ENCODE results near the gene MAGI3. TPM values are rescaled to one million over a fixed set of nuclear protein-coding genes. Genes with fewer than 3 reads are reported as not detected.

MAGI3 gene
- total and polyA plus RNA-seq, 2 of the 13 experiments (the other 11 are each of a cell fraction or from before 2014, with no cell fraction given): 4.0 to 11.8 TPM

DNA sequence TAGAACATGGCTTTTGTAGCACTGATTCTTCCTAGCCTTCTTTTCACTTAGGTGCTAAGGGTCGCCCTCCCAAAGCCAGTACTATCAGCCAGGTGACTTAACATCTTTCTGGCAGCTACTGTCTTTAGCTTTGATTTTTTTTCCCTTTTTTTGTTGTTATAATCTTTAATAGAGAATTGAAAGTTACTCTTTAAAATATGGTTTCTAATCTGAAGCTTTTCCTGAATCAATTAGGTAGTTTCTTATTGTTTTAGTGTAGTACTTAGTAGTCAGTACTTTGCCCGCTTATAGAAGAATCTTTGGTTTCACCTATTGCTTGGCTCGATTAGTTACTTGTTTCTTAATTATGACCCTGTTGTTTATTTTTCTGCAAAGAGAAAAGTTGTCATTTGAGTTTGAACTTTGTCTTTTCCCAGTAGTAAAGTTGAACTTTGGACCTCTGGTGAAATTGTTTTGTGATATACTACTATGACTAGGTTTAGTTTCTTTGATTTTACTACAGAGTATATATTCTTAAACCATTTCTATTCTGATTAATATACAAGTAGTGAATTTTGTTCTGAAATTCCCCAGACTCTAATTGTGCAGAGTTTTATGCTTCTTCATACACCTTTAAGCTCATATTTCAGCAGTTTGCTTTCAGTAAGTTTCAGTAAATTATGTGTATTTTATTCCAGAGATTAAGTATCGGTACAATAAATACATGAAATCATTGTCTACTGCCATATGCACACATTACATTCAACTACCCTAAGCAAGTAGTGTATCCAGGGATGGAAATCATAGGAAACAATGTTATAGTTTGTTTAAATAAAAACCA is 3.9 kb downstream of the MAGI3 start (continued):
- TF ChIP-seq, protein P1, sequence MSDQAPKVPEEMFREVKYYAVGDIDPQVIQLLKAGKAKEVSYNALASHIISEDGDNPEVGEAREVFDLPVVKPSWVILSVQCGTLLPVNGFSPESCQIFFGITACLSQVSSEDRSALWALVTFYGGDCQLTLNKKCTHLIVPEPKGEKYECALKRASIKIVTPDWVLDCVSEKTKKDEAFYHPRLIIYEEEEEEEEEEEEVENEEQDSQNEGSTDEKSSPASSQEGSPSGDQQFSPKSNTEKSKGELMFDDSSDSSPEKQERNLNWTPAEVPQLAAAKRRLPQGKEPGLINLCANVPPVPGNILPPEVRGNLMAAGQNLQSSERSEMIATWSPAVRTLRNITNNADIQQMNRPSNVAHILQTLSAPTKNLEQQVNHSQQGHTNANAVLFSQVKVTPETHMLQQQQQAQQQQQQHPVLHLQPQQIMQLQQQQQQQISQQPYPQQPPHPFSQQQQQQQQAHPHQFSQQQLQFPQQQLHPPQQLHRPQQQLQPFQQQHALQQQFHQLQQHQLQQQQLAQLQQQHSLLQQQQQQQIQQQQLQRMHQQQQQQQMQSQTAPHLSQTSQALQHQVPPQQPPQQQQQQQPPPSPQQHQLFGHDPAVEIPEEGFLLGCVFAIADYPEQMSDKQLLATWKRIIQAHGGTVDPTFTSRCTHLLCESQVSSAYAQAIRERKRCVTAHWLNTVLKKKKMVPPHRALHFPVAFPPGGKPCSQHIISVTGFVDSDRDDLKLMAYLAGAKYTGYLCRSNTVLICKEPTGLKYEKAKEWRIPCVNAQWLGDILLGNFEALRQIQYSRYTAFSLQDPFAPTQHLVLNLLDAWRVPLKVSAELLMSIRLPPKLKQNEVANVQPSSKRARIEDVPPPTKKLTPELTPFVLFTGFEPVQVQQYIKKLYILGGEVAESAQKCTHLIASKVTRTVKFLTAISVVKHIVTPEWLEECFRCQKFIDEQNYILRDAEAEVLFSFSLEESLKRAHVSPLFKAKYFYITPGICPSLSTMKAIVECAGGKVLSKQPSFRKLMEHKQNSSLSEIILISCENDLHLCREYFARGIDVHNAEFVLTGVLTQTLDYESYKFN (CRISPR knock-in tag; conservative IDR thresholded peaks at IDR 0.05): peak; percentile 81
- TF ChIP-seq IKZF4 (CRISPR knock-in tag; IDR thresholded peaks at IDR 0.05; ENCODE audit: borderline replicate concordance, low read depth, not compliant biosample characterization) (no peak), ASH2L (IDR thresholded peaks at IDR 0.05; ENCODE audit: insufficient read length, low read depth, low read length) (peak; percentile 76), HNF4A (CRISPR knock-in tag; IDR thresholded peaks at IDR 0.05) (peak; percentile 88), HMG20A (CRISPR knock-in tag; IDR thresholded peaks at IDR 0.05; ENCODE audit: borderline replicate concordance) (peak; percentile 42; the same call in 1 of the 2 replicates), FOXJ3 (CRISPR knock-in tag; IDR thresholded peaks at IDR 0.05; ENCODE audit: borderline replicate concordance) (peak; percentile 34; the same call in 1 of the 2 replicates), FOXP1 (IDR thresholded peaks at IDR 0.05) (no peak), FOXP1 (CRISPR knock-in tag; IDR thresholded peaks at IDR 0.05) (peak; percentile 72), NCOA2 (CRISPR knock-in tag; IDR thresholded peaks at IDR 0.05) (peak; percentile 22; the same call in 1 of the 2 replicates), KDM6A (CRISPR knock-in tag; IDR thresholded peaks at IDR 0.05; ENCODE audit: low read depth) (0 out of 2 replicates have a peak, but pooled peaks have one; percentile 58), ZNF543 (CRISPR knock-in tag; IDR thresholded peaks at IDR 0.05) (no peak), FOXK1 (CRISPR knock-in tag; IDR thresholded peaks at IDR 0.05; ENCODE audit: borderline replicate concordance, low read depth) (peak; percentile 16; the same call in 1 of the 2 replicates), SAP130 (CRISPR knock-in tag; IDR thresholded peaks at IDR 0.05; ENCODE audit: low read depth) (peak; percentile 51), EZH2 (conservative IDR thresholded peaks at IDR 0.05; ENCODE audit: low read depth, low read length) (no peak), NCOR1 (IDR thresholded peaks at IDR 0.05; ENCODE audit: borderline replicate concordance, low read length) (peak; percentile 95), FOXA3 (CRISPR knock-in tag; IDR thresholded peaks at IDR 0.05) (peak; percentile 59), HNRNPL (IDR thresholded peaks at IDR 0.05; ENCODE audit: low read depth, low read length) (no peak), RXRB (CRISPR knock-in tag; IDR thresholded peaks at IDR 0.05; ENCODE audit: borderline replicate concordance) (0 out of 2 replicates have a peak, but pooled peaks have one; percentile 44), CREB1 (IDR thresholded peaks at IDR 0.05) (no peak), CREB1 (CRISPR knock-in tag; IDR thresholded peaks at IDR 0.05) (peak; percentile 41; the same call in 1 of the 2 replicates)
- TF ChIP-seq, protein P2, sequence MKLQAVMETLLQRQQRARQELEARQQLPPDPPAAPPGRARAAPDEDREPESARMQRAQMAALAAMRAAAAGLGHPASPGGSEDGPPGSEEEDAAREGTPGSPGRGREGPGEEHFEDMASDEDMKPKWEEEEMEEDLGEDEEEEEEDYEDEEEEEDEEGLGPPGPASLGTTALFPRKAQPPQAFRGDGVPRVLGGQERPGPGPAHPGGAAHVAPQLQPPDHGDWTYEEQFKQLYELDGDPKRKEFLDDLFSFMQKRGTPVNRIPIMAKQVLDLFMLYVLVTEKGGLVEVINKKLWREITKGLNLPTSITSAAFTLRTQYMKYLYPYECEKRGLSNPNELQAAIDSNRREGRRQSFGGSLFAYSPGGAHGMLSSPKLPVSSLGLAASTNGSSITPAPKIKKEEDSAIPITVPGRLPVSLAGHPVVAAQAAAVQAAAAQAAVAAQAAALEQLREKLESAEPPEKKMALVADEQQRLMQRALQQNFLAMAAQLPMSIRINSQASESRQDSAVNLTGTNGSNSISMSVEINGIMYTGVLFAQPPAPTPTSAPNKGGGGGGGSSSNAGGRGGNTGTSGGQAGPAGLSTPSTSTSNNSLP (IDR thresholded peaks at IDR 0.05; ENCODE audit: low read depth, low read length): peak; percentile 64
